ENCODE data around the gene ZSCAN2.

GRCh38 chr15:84648539-84648938 lies 47.7 kb downstream of the ZSCAN2 start:
- TF ChIP-seq L3MBTL2 (conservative IDR thresholded peaks at IDR 0.05) (no peak), BHLHE40 (IDR thresholded peaks at IDR 0.05; ENCODE audit: borderline replicate concordance) (no peak), ZNF384 (IDR thresholded peaks at IDR 0.05) (no peak), FOXK2 (IDR thresholded peaks at IDR 0.05) (no peak), LEF1 (IDR thresholded peaks at IDR 0.05; ENCODE audit: borderline replicate concordance) (no peak), TARDBP (IDR thresholded peaks at IDR 0.05) (no peak), SUZ12 (IDR thresholded peaks at IDR 0.05) (no peak), FOXM1 (IDR thresholded peaks at IDR 0.05; ENCODE audit: borderline replicate concordance) (no peak), FOXA1 (IDR thresholded peaks at IDR 0.05) (no peak), HDGF (IDR thresholded peaks at IDR 0.05; ENCODE audit: borderline replicate concordance) (no peak), ARNT (IDR thresholded peaks at IDR 0.05) (no peak), NFRKB (IDR thresholded peaks at IDR 0.05) (no peak)
